ENCODE results near the gene COPG1.
"Not testable (repeated sequence)": the region's sequence is repeated elsewhere in the genome, so short reads cannot be mapped to it uniquely, and the experiment has no call there.

The COPG1 gene

GRCh38 chr3:129240436-129240835 is 9.0 kb upstream of the COPG1 start:
- no peak for DNase-seq
- Histone ChIP-seq H3K27ac (ENCODE audit: insufficient read depth, low read length, poor library complexity, severe bottlenecking) (no peak overlapping the region), H3K9me3 (ENCODE audit: control insufficient read depth, low read length) (no peaks in the 10 kb centered on the region), H3K4me1 (ENCODE audit: control insufficient read depth, insufficient read depth, low read length, poor library complexity, severe bottlenecking) (peaks cover 13% of the 10 kb centered on the region), H3K36me3 (ENCODE audit: control insufficient read depth, insufficient read depth, low read length) (no peaks in the 10 kb centered on the region), H3K4me3 (ENCODE audit: insufficient read depth, low read depth, low read length, poor library complexity, severe bottlenecking) (no peak overlapping the region), H3K27me3 (replicated peaks; ENCODE audit: control insufficient read depth, insufficient read depth, low read length, poor library complexity, severe bottlenecking) (no peaks in the 10 kb centered on the region)

- DNase-seq: no peak
These were observed 4.3 kb upstream of the COPG1 start for GRCh38 chr3:129245141-129245540.

GRCh38 chr3:129245641-129246306 is 3.6 kb upstream of the COPG1 start:
- not testable (repeated sequence) for H3K27ac ChIP-seq (ENCODE audit: insufficient read depth, low read length, poor library complexity, severe bottlenecking); H3K4me3 ChIP-seq (ENCODE audit: insufficient read depth, low read depth, low read length, poor library complexity, severe bottlenecking); H3K36me3 ChIP-seq (ENCODE audit: control insufficient read depth, insufficient read depth, low read length); H3K27me3 ChIP-seq (replicated peaks; ENCODE audit: control insufficient read depth, insufficient read depth, low read length, poor library complexity, severe bottlenecking); H3K9me3 ChIP-seq (ENCODE audit: control insufficient read depth, low read length)
- peaks cover 20% of the 10 kb centered on the region for H3K4me1 ChIP-seq (ENCODE audit: control insufficient read depth, insufficient read depth, low read length, poor library complexity, severe bottlenecking)
- DNase-seq: peak; percentile 42 to 60 (median 53)

More at GRCh38 chr3:129245141-129245540, 4.3 kb upstream of the COPG1 start:
- H3K4me1 ChIP-seq (ENCODE audit: control insufficient read depth, insufficient read depth, low read length, poor library complexity, severe bottlenecking): peaks cover 15% of the 10 kb centered on the region
- no peaks in the 10 kb centered on the region for H3K9me3 ChIP-seq (ENCODE audit: control insufficient read depth, low read length)
- H3K4me3 ChIP-seq (ENCODE audit: insufficient read depth, low read depth, low read length, poor library complexity, severe bottlenecking): no peak overlapping the region
- no peak overlapping the region for H3K27ac ChIP-seq (ENCODE audit: insufficient read depth, low read length, poor library complexity, severe bottlenecking)
- H3K27me3 ChIP-seq (replicated peaks; ENCODE audit: control insufficient read depth, insufficient read depth, low read length, poor library complexity, severe bottlenecking): no peaks in the 10 kb centered on the region
- no peaks in the 10 kb centered on the region for H3K36me3 ChIP-seq (ENCODE audit: control insufficient read depth, insufficient read depth, low read length)

- Histone ChIP-seq H3K9me3 (ENCODE audit: control insufficient read depth, low read length) (no peaks in the 10 kb centered on the region), H3K27me3 (replicated peaks; ENCODE audit: control insufficient read depth, insufficient read depth, low read length, poor library complexity, severe bottlenecking) (no peaks in the 10 kb centered on the region), H3K36me3 (ENCODE audit: control insufficient read depth, insufficient read depth, low read length) (no peaks in the 10 kb centered on the region), H3K27ac (ENCODE audit: insufficient read depth, low read length, poor library complexity, severe bottlenecking) (no peak overlapping the region), H3K4me3 (ENCODE audit: insufficient read depth, low read depth, low read length, poor library complexity, severe bottlenecking) (no peak overlapping the region), H3K4me1 (ENCODE audit: control insufficient read depth, insufficient read depth, low read length, poor library complexity, severe bottlenecking) (peaks cover 20% of the 10 kb centered on the region)
- no peak for DNase-seq
These were observed 2.8 kb upstream of the COPG1 start for GRCh38 chr3:129246636-129247035.

- H3K4me1 ChIP-seq (ENCODE audit: control insufficient read depth, insufficient read depth, low read length, poor library complexity, severe bottlenecking): peaks cover 20% of the 10 kb centered on the region
- peak overlapping the region; percentile 88 for H3K27ac ChIP-seq (ENCODE audit: insufficient read depth, low read length, poor library complexity, severe bottlenecking)
- H3K4me3 ChIP-seq (ENCODE audit: insufficient read depth, low read depth, low read length, poor library complexity, severe bottlenecking): peak overlapping the region; percentile 96
- H3K9me3 ChIP-seq (ENCODE audit: control insufficient read depth, low read length): no peaks in the 10 kb centered on the region
- peaks cover 11% of the 10 kb centered on the region for H3K36me3 ChIP-seq (ENCODE audit: control insufficient read depth, insufficient read depth, low read length)
- no peak for DNase-seq
- H3K27me3 ChIP-seq (replicated peaks; ENCODE audit: control insufficient read depth, insufficient read depth, low read length, poor library complexity, severe bottlenecking): no peaks in the 10 kb centered on the region
These were observed 973 bp upstream of the COPG1 start for GRCh38 chr3:129248286-129248979.

- Histone ChIP-seq H3K27ac (ENCODE audit: insufficient read depth, low read length, poor library complexity, severe bottlenecking) (no peak overlapping the region), H3K4me1 (ENCODE audit: control insufficient read depth, insufficient read depth, low read length, poor library complexity, severe bottlenecking) (peaks cover 16% of the 10 kb centered on the region), H3K9me3 (ENCODE audit: control insufficient read depth, low read length) (no peaks in the 10 kb centered on the region), H3K36me3 (ENCODE audit: control insufficient read depth, insufficient read depth, low read length) (peaks cover 49% of the 10 kb centered on the region), H3K4me3 (ENCODE audit: insufficient read depth, low read depth, low read length, poor library complexity, severe bottlenecking) (no peak overlapping the region), H3K27me3 (replicated peaks; ENCODE audit: control insufficient read depth, insufficient read depth, low read length, poor library complexity, severe bottlenecking) (no peaks in the 10 kb centered on the region)
- no peak for DNase-seq
These were observed 3.3 kb downstream of the COPG1 start for GRCh38 chr3:129252748-129253147.

GRCh38 chr3:129254536-129255230 is 5.3 kb downstream of the COPG1 start:
- no peak overlapping the region for H3K4me3 ChIP-seq (ENCODE audit: insufficient read depth, low read depth, low read length, poor library complexity, severe bottlenecking)
- H3K9me3 ChIP-seq (ENCODE audit: control insufficient read depth, low read length): no peaks in the 10 kb centered on the region
- DNase-seq: no peak
- H3K36me3 ChIP-seq (ENCODE audit: control insufficient read depth, insufficient read depth, low read length): peaks cover 64% of the 10 kb centered on the region
- no peak overlapping the region for H3K27ac ChIP-seq (ENCODE audit: insufficient read depth, low read length, poor library complexity, severe bottlenecking)
- H3K27me3 ChIP-seq (replicated peaks; ENCODE audit: control insufficient read depth, insufficient read depth, low read length, poor library complexity, severe bottlenecking): no peaks in the 10 kb centered on the region
- peaks cover 7% of the 10 kb centered on the region for H3K4me1 ChIP-seq (ENCODE audit: control insufficient read depth, insufficient read depth, low read length, poor library complexity, severe bottlenecking)

GRCh38 chr3:129256270-129256669 is 6.9 kb downstream of the COPG1 start:
- Histone ChIP-seq H3K36me3 (ENCODE audit: control insufficient read depth, insufficient read depth, low read length) (peaks cover 80% of the 10 kb centered on the region), H3K4me3 (ENCODE audit: insufficient read depth, low read depth, low read length, poor library complexity, severe bottlenecking) (no peak overlapping the region), H3K9me3 (ENCODE audit: control insufficient read depth, low read length) (no peaks in the 10 kb centered on the region), H3K27me3 (replicated peaks; ENCODE audit: control insufficient read depth, insufficient read depth, low read length, poor library complexity, severe bottlenecking) (no peaks in the 10 kb centered on the region), H3K27ac (ENCODE audit: insufficient read depth, low read length, poor library complexity, severe bottlenecking) (no peak overlapping the region), H3K4me1 (ENCODE audit: control insufficient read depth, insufficient read depth, low read length, poor library complexity, severe bottlenecking) (no peaks in the 10 kb centered on the region)
- DNase-seq: no peak

- H3K27ac ChIP-seq (ENCODE audit: insufficient read depth, low read length, poor library complexity, severe bottlenecking): no peak overlapping the region
- no peaks in the 10 kb centered on the region for H3K4me1 ChIP-seq (ENCODE audit: control insufficient read depth, insufficient read depth, low read length, poor library complexity, severe bottlenecking)
- no peak for DNase-seq
- no peak overlapping the region for H3K4me3 ChIP-seq (ENCODE audit: insufficient read depth, low read depth, low read length, poor library complexity, severe bottlenecking)
- peaks cover 85% of the 10 kb centered on the region for H3K36me3 ChIP-seq (ENCODE audit: control insufficient read depth, insufficient read depth, low read length)
- H3K9me3 ChIP-seq (ENCODE audit: control insufficient read depth, low read length): no peaks in the 10 kb centered on the region
- H3K27me3 ChIP-seq (replicated peaks; ENCODE audit: control insufficient read depth, insufficient read depth, low read length, poor library complexity, severe bottlenecking): no peaks in the 10 kb centered on the region
These were observed 8.2 kb downstream of the COPG1 start for GRCh38 chr3:129257609-129258008.
